Transverse colon (tissue), 4 donors: Measurements from ENCODE around the gene CEBPE. TPM values are rescaled to one million over a fixed set of nuclear protein-coding genes. Genes with fewer than 3 reads are reported as not detected.

Experiments
- DNase-seq: peaks from one replicate; pipeline ENCODE4 v3.0.0-alpha.2; 2019
- H3K27ac ChIP-seq, 4 donors: fragments of 200-600 bp; sonication (generic); 2 replicates each; pipeline ENCODE4 v1.5.1; 2016 to 2018; ENCODE audit warnings: inconsistent platforms in 4 of 4
- H3K27me3 ChIP-seq: fragments of 200-600 bp; sonication (generic); 2 replicates; pipeline ENCODE4 v1.5.1; 2017; ENCODE audit warnings: inconsistent platforms
- H3K36me3 ChIP-seq, 4 donors: fragments of 200-600 bp; sonication (generic); 2 replicates each; pipeline ENCODE4 v1.5.1; 2017 to 2019; ENCODE audit warnings: inconsistent platforms in 4 of 4
- H3K4me1 ChIP-seq, 4 donors: fragments of 200-600 bp; sonication (generic); 2 replicates each; pipeline ENCODE4 v1.5.1; 2017 to 2020; ENCODE audit warnings: inconsistent platforms in 4 of 4
- H3K4me3 ChIP-seq, 4 donors: fragments of 200-600 bp; sonication (generic); 1 replicate in 1 of 4; 2 replicates in 3 of 4; pipeline versions ENCODE4 v1.5.1 to v1.6.1; 2017 to 2019; ENCODE audit warnings: inconsistent platforms in 4 of 4
- H3K9me3 ChIP-seq, 2 donors: fragments of 200-600 bp; sonication (generic); 2 replicates each; pipeline ENCODE4 v1.5.1; 2017 to 2019; ENCODE audit warnings: inconsistent platforms in 2 of 2
- CTCF ChIP-seq, 5 experiments: fragments of 200-600 bp in 3 of 5; fragments of 450-650 bp in 2 of 5; sonication (generic) in 3 of 5; IDR thresholded peaks; 1 replicate in 2 of 5; 2 replicates in 3 of 5; pipeline ENCODE4 v1.5.1; 2016 to 2017; ENCODE audit warnings: antibody characterized with exemption in 5 of 5, inconsistent platforms in 3 of 5, mild to moderate bottlenecking in 2 of 5, moderate library complexity in 1 of 5
- EP300 ChIP-seq: sonication (generic); formaldehyde crosslinking; IDR thresholded peaks from one replicate; pipeline ENCODE4 v1.6.1; 2017; ENCODE audit warnings: antibody characterized with exemption, low read depth
- POLR2A ChIP-seq: fragments of 450-650 bp; IDR thresholded peaks from one replicate; pipeline ENCODE4 v1.6.1; 2016; ENCODE audit warnings: antibody characterized with exemption, mild to moderate bottlenecking, moderate library complexity
- POLR2AphosphoS5 ChIP-seq, 3 donors: sonication (generic); formaldehyde crosslinking; IDR thresholded peaks; one replicate each; pipeline ENCODE4 v1.6.1; 2016; ENCODE audit warnings: antibody characterized with exemption in 3 of 3
- WGBS, 2 donors: methylation state at CpG; one replicate each; pipeline ENCODE4 v1.1.5; 2018; ENCODE audit warnings: low coverage in 1 of 2; 5-methylcytosine and 5-hydroxymethylcytosine counted together
- in situ Hi-C, 4 donors: fragments of 200-750 bp; cut with MboI; loops; one replicate each; pipeline versions ENCODE4 v1.15.0 to v1.15.1; 2017; ENCODE audit warnings: low sequenced_read_pairs in 3 of 4, low pct_ligation_motif_present in 1 of 4, low pct_unique_long_range_greater_than_20kb in 1 of 4
- intact Hi-C: fragments of 100-400 bp; cut with DNase I; formaldehyde crosslinking; loops from one replicate; pipeline ENCODE4 v1.15.1; 2023; ENCODE audit warnings: low total_unique reads
- total RNA-seq, 4 donors: library from RNA; depleted of rRNA; stranded (reverse); fragments of >200 nt; gene quantifications; one replicate each; pipeline ENCODE4 v1.1.0, GENCODE V29; 2016

CEBPE gene
- total RNA-seq, 4 donors from 2014 or later: not detected

DNA sequence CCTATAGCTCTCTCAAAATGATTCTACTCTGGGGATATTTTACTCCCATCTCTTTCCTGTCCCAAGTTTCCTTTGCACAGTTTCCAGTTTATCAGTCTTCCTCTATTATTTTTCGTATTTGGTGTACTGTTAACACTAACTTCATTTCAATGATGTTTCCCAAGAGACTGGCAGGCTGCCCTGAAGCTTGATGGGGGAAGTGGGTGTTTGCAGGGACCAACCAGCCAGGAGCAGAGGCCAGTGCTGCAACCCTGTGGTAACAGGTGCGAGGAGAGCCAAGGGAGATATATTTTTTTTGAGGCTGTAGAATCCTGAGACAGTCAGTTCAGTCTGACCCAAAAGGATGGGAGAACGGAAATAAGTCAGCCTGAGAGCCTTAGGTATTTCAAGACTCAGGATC, 11.8 kb upstream of the CEBPE start:
- no peak for TF ChIP-seq CTCF (IDR thresholded peaks at IDR 0.05)
- TF ChIP-seq POLR2A: no peak
- no peak for TF ChIP-seq EP300
- no peak for TF ChIP-seq POLR2AphosphoS5 (IDR thresholded peaks at IDR 0.05)
- no peaks in the 10 kb centered on the region for H3K36me3 ChIP-seq
- H3K9me3 ChIP-seq: no peaks in the 10 kb centered on the region
- no peak for DNase-seq
- H3K27ac ChIP-seq: no peak overlapping the region
- in situ Hi-C loops (no loop called here), intact Hi-C loops (no loop called here)
- H3K4me3 ChIP-seq: no peak overlapping the region
- no peaks in the 10 kb centered on the region for H3K27me3 ChIP-seq
- no peaks in the 10 kb centered on the region for H3K4me1 ChIP-seq
- WGBS, 2 donors: 71 to 90% methylated on average over 2 to 3 of the region's 3 CpGs

GRCh38 chr14:23129759-23130316, 10.8 kb upstream of the CEBPE start:
- H3K4me1 ChIP-seq: no peaks in the 10 kb centered on the region
- 89 to 91% methylated on average over 3 to 7 of the region's 7 CpGs for WGBS, 2 donors
- in situ Hi-C loops (no loop called here), intact Hi-C loops (no loop called here)
- H3K27ac ChIP-seq: no peak overlapping the region
- H3K27me3 ChIP-seq: no peaks in the 10 kb centered on the region
- H3K4me3 ChIP-seq: no peak overlapping the region
- no peaks in the 10 kb centered on the region for H3K36me3 ChIP-seq
- TF ChIP-seq EP300: no peak
- no peak for TF ChIP-seq CTCF (IDR thresholded peaks at IDR 0.05)
- no peak for TF ChIP-seq POLR2A
- no peak for DNase-seq
- no peaks in the 10 kb centered on the region for H3K9me3 ChIP-seq

DNA sequence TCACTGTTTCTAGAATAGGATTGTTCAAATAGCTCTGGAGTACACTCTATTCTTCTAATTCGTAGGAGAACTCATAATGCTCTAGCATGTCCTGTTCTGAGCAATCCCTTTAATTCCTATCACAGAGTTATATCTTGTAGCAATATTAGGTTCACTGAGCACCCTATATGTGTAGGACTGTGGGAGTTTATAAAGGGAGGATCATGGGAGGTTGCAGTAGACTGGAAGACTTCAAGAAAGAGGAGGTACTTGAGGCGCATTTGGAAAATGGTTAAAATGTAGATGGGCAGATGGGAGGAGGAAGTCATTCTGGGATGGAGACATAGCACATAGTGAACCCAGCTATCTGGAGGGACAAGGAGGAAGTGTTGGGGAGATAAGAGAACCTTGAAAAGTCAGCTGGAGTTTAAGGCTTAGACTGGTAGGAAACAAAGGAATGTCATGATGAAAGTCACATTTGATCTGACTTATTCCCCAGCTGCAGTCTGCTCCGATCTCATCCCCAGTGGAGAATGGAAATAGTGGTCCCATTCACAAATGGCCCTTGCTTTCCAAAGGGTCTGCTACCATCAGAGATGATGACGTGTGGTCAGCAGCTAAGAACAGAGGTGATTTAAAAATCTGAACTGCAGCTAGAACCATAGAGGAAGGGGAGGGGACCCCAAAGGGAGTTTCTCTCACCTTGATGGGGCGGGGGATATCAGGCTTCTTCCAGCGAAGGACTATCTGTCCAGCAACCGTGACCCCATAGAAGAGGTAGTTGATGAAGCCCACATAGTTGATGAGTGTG, 10.1 kb upstream of the CEBPE start:
- DNase-seq: no peak
- in situ Hi-C loops: no loop called here
- Histone ChIP-seq H3K4me3 (no peak overlapping the region), H3K36me3 (no peaks in the 10 kb centered on the region), H3K4me1 (no peaks in the 10 kb centered on the region), H3K9me3 (no peaks in the 10 kb centered on the region), H3K27me3 (no peaks in the 10 kb centered on the region), H3K27ac (no peak overlapping the region)
- TF ChIP-seq EP300 (no peak), POLR2AphosphoS5 (IDR thresholded peaks at IDR 0.05) (no peak), POLR2A (no peak), CTCF (IDR thresholded peaks at IDR 0.05) (no peak)
- 90 to 94% methylated on average over 3 to 7 of the region's 7 CpGs for WGBS, 2 donors
- intact Hi-C loops: no loop called here

DNA sequence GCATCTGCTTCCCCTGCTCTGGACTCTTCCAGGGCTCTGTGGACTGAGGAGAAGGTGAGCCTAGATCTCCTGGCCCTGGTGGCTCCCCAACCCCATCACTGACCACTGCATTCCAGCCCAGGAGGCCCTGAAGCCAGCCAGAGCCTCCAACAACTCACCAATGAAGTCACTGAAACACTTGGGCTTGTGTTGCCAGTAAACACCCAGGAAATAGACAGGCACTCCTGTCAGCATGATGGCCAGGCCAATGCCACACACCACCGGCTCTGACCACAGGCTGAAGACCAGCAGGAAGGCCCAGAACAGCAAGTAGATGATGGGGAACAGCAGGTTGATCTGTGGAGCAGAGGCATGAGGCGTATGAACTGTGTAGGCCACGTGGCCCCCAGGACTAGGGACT, 8.8 kb upstream of the CEBPE start:
- Histone ChIP-seq H3K4me1 (peaks cover 0 to 5% (median 0%) of the 10 kb centered on the region in 4 donors), H3K36me3 (no peaks in the 10 kb centered on the region), H3K27me3 (no peaks in the 10 kb centered on the region), H3K4me3 (no peak overlapping the region), H3K9me3 (no peaks in the 10 kb centered on the region), H3K27ac (no peak overlapping the region)
- DNase-seq: no peak
- in situ Hi-C loops: no loop called here
- TF ChIP-seq POLR2AphosphoS5 (IDR thresholded peaks at IDR 0.05): no peak
- TF ChIP-seq POLR2A: no peak
- TF ChIP-seq CTCF (IDR thresholded peaks at IDR 0.05): no peak
- TF ChIP-seq EP300: no peak
- intact Hi-C loops: no loop called here
- 80% methylated on average over 3 of the region's 3 CpGs; no CpG with 5 or more reads in 1 of the 2 donors for WGBS, 2 donors
